ENCODE results near the gene HOXB7.

Gene HOXB7

GRCh38 chr17:48605409-48605919, 5.4 kb downstream of the HOXB7 start:
- no peak for DNase-seq
- peaks cover 7 to 99% of the 10 kb centered on the region in 2 donors for H3K27me3 ChIP-seq
- intact Hi-C loops (cut with DNase I; ENCODE audit: low total_unique reads): no loop called here
- no peaks in the 10 kb centered on the region for H3K9me3 ChIP-seq
- peaks cover 0 to 20% (median 12%) of the 10 kb centered on the region in 4 donors for H3K4me1 ChIP-seq
- no peaks in the 10 kb centered on the region for H3K36me3 ChIP-seq
- no peak overlapping the region for H3K4me3 ChIP-seq
- no peak for TF ChIP-seq CTCF (IDR thresholded peaks at IDR 0.05)
- H3K27ac ChIP-seq: no peak overlapping the region

DNA sequence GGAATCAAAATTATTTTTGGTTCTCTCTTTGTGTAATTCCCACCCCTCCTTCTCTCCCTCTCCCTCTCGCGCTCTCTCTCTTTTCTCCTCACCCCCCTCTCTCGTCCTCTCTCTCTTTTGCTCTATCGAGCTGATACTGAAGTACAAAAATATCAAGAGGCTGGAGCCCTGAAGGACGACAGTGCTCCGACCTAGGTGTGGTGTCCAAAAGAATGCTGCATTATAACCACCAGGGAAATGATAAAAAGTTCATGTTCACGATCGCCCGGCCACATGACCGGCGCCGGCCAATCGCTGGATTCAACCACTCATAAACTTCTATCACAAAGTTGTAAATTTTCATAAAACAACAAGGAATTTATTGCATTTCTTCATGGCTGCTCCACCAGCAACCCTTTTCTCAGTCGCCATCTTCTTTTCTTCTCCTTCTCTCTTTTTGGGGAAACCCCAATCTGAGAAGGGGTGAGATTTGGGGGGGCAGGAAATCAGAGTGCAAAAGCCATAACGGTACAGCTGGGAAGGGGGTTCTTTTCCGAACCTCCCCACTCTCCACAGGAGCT, 6.0 kb downstream of the HOXB7 start, which contains the start of gene HOXB6:
Gene HOXB6, minus strand, starts transcription at position 217 of the 560 bp plus-strand sequence. CDS start 6,836 bp downstream, outside the sequence.
- Histone ChIP-seq H3K27me3 (peaks cover 1 to 99% of the 10 kb centered on the region in 2 donors), H3K9me3 (no peaks in the 10 kb centered on the region), H3K4me3 (peak within 1 kb of the TSS; percentile 20 to 34), H3K4me1 (peaks cover 0 to 14% (median 6%) of the 10 kb centered on the region in 4 donors), H3K36me3 (no peaks in the 10 kb centered on the region), H3K27ac (no peak within 1 kb of the TSS)
- intact Hi-C loops (cut with DNase I; ENCODE audit: low total_unique reads): no loop called here
- TF ChIP-seq CTCF (IDR thresholded peaks at IDR 0.05): no peak
- no peak for DNase-seq

- Histone ChIP-seq H3K9me3 (no peaks in the 10 kb centered on the region), H3K4me1 (peaks cover 0 to 12% (median 5%) of the 10 kb centered on the region in 4 donors), H3K27ac (no peak overlapping the region), H3K36me3 (no peaks in the 10 kb centered on the region), H3K4me3 (peak overlapping the region; percentile 20 to 34), H3K27me3 (peaks cover 0 to 99% of the 10 kb centered on the region in 2 donors)
- no peak for DNase-seq
- intact Hi-C loops (cut with DNase I; ENCODE audit: low total_unique reads): no loop called here
- no peak for TF ChIP-seq CTCF (IDR thresholded peaks at IDR 0.05)
These were observed 6.7 kb downstream of the HOXB7 start for GRCh38 chr17:48603959-48604769.

- DNase-seq: no peak
- Histone ChIP-seq H3K27me3 (peaks cover 0 to 100% of the 10 kb centered on the region in 2 donors), H3K36me3 (no peaks in the 10 kb centered on the region), H3K4me3 (no peak overlapping the region), H3K4me1 (peaks cover 0 to 28% (median 18%) of the 10 kb centered on the region in 4 donors), H3K9me3 (no peaks in the 10 kb centered on the region), H3K27ac (no peak overlapping the region)
- intact Hi-C loops (cut with DNase I; ENCODE audit: low total_unique reads): no loop called here
- no peak for TF ChIP-seq CTCF (IDR thresholded peaks at IDR 0.05)
These were observed 9.0 kb downstream of the HOXB7 start for GRCh38 chr17:48601539-48602425.

DNA sequence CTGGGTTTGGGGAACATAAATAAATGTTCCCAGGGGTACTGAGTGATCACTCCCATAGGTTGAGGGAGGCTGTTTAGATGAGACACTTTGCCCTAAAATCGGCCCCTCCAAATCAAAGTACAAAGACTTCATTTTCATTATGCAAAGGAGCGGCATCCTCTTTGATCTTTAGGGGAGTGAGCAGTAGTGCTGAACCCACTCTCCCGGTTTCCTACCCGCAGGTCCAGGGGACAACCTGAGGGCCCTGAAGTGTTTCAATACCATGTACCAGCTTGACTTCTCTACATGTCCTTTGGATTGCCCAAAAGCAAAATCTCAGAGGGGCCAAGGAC, 9.6 kb downstream of the HOXB7 start:
- intact Hi-C loops (cut with DNase I; ENCODE audit: low total_unique reads): no loop called here
- no peak overlapping the region for H3K4me3 ChIP-seq
- H3K36me3 ChIP-seq: no peaks in the 10 kb centered on the region
- H3K4me1 ChIP-seq: peaks cover 0 to 29% (median 19%) of the 10 kb centered on the region in 4 donors
- no peaks in the 10 kb centered on the region for H3K9me3 ChIP-seq
- no peak for DNase-seq
- TF ChIP-seq CTCF (IDR thresholded peaks at IDR 0.05): no peak
- H3K27me3 ChIP-seq: peaks cover 0 to 100% of the 10 kb centered on the region in 2 donors
- no peak overlapping the region for H3K27ac ChIP-seq
